K562 (cell line): ENCODE data around the gene KIFAP3. TPM values are rescaled to one million over a fixed set of nuclear protein-coding genes. Genes with fewer than 3 reads are reported as not detected.

Experiments
- ATAC-seq: fragments of 200-7000 bp; cut with Tn5 transposase; 3 replicates; pipeline ENCODE4 v1.9.1; 2020; ENCODE audit warnings: moderate library complexity
- BruUV-seq: library from RNA; stranded (reverse); fragments of 400-500 nt; replicated peaks from 2 replicates; lab custom pipeline; 2021; lab: Mats Ljungman, UMichigan
- CTCF ChIA-PET: fragments of 300-600 bp; formaldehyde crosslinking; extraction: SDS; loops from one replicate; lab custom pipeline; 2021; ENCODE audit warnings: low intra/inter-chr PET ratio; lab: Yijun Ruan, JAX
- POLR2A ChIA-PET: fragments of 300-600, 350-650 bp; sonication (Branson Sonifier 250); formaldehyde crosslinking; extraction: SDS; loops from one replicate; lab custom pipeline; 2021; ENCODE audit warnings: antibody characterized with exemption, inconsistent platforms; lab: Yijun Ruan, JAX
- DNase-seq, 4 experiments: peaks; one replicate each; pipeline versions ENCODE4 v3.0.0 to v3.0.0-alpha.2; 2011 to 2018; ENCODE audit warnings: low spot score in 3 of 4, mixed read lengths in 3 of 4; ENCODE audit errors: extremely low read depth in 1 of 4
- FAIRE-seq: peaks from 2 replicates; lab custom pipeline; 2011; peaks lifted over from hg19 to GRCh38; lab: Jason Lieb, UNC
- H2AFZ ChIP-seq: 2 replicates; pipeline ENCODE4 v1.6.0; 2011; ENCODE audit warnings: low read depth, low read length, control low read depth, inconsistent platforms
- H3K27ac ChIP-seq: fragments of 200-600 bp; 3 replicates; pipeline ENCODE4 v1.8.0; 2011; ENCODE audit warnings: low read depth, mild to moderate bottlenecking, control low read depth, inconsistent platforms, low read length, moderate library complexity, mixed read lengths; ENCODE audit errors: extremely low read depth
- H3K27me3 ChIP-seq, 2 experiments: fragments of 300-600 bp in 1 of 2; 2 replicates in 1 of 2; 3 replicates in 1 of 2; pipeline versions ENCODE4 v1.6.0 to v1.8.0; 2011; ENCODE audit warnings: inconsistent platforms in 2 of 2, low read length in 2 of 2, mild to moderate bottlenecking in 1 of 2, mixed read lengths in 1 of 2, moderate library complexity in 1 of 2; ENCODE audit not compliant: control insufficient read depth in 2 of 2, insufficient read depth in 2 of 2
- H3K36me3 ChIP-seq: fragments of 300-600 bp; 3 replicates; pipeline ENCODE4 v1.8.0; 2011; ENCODE audit warnings: mild to moderate bottlenecking, low read length, inconsistent platforms; ENCODE audit not compliant: control insufficient read depth, insufficient read depth
- H3K4me1 ChIP-seq, 2 experiments: fragments of 200-600 bp in 1 of 2; replicated peaks in 1 of 2; 2 replicates in 1 of 2; 3 replicates in 1 of 2; pipeline versions ENCODE4 v1.5.1 to v1.8.0; 2011; ENCODE audit warnings: inconsistent platforms in 2 of 2, low read length in 2 of 2, mild to moderate bottlenecking in 1 of 2, mixed read lengths in 1 of 2, moderate library complexity in 1 of 2; ENCODE audit not compliant: control insufficient read depth in 2 of 2, insufficient read depth in 2 of 2
- H3K4me2 ChIP-seq: 2 replicates; pipeline ENCODE4 v1.6.1; 2011; ENCODE audit warnings: low read length, control low read depth, inconsistent platforms, mixed read lengths; ENCODE audit not compliant: insufficient read depth
- H3K4me3 ChIP-seq: fragments of 200-600 bp; sonication (generic), shearing (Covaris generic); 2 replicates; pipeline ENCODE4 v1.5.1; 2016; ENCODE audit warnings: control low read depth, inconsistent platforms
- H3K79me2 ChIP-seq: fragments of 200-600 bp; 3 replicates; pipeline ENCODE4 v1.8.0; 2011; ENCODE audit warnings: low read length, inconsistent platforms; ENCODE audit not compliant: control insufficient read depth, insufficient read depth
- H3K9ac ChIP-seq, 2 experiments: 2 replicates each; pipeline versions ENCODE4 v1.6.0 to v1.6.1; 2011; ENCODE audit warnings: low read depth in 2 of 2, low read length in 2 of 2, control low read depth in 1 of 2, inconsistent platforms in 1 of 2, mild to moderate bottlenecking in 1 of 2, mixed read lengths in 1 of 2; ENCODE audit not compliant: insufficient read depth in 1 of 2
- H3K9me1 ChIP-seq: one replicate; pipeline ENCODE4 v1.6.0; 2011; ENCODE audit warnings: inconsistent platforms, mild to moderate bottlenecking, low read length, moderate library complexity; ENCODE audit not compliant: control insufficient read depth, insufficient read depth
- H3K9me3 ChIP-seq: replicated peaks from 2 replicates; pipeline ENCODE4 v1.5.1; 2011; ENCODE audit warnings: low read depth, low read length, inconsistent platforms; ENCODE audit not compliant: control insufficient read depth, insufficient read depth
- H4K20me1 ChIP-seq: replicated peaks from 2 replicates; pipeline ENCODE4 v1.6.1; 2011; ENCODE audit warnings: low read length, inconsistent platforms, mixed read lengths; ENCODE audit not compliant: control insufficient read depth, insufficient read depth
- CBX5 ChIP-seq: IDR thresholded peaks from 2 replicates; pipeline ENCODE4 v1.6.1; 2014; ENCODE audit warnings: low read depth, borderline replicate concordance
- CEBPB ChIP-seq: fragments of 450-650 bp; IDR thresholded peaks from 2 replicates; pipeline ENCODE4 v1.6.1; 2016; ENCODE audit warnings: missing genetic modification characterization, missing compliant biosample characterization
- CREB3L1 ChIP-seq: fragments of 450-650 bp; IDR thresholded peaks from 2 replicates; pipeline ENCODE4 v1.6.1; 2014; ENCODE audit warnings: low read depth, mild to moderate bottlenecking, moderate library complexity, borderline replicate concordance
- ELF1 ChIP-seq: fragments of 200-800 bp; sonication (Bioruptor generic); IDR thresholded peaks from 2 replicates; pipeline ENCODE4 v1.6.1; 2016; ENCODE audit warnings: missing genetic modification characterization, missing compliant biosample characterization
- FOXP4 ChIP-seq: sonication (generic); formaldehyde crosslinking; IDR thresholded peaks from 2 replicates; pipeline ENCODE4 v1.8.0; 2022; ENCODE audit warnings: mild to moderate bottlenecking, missing genetic modification reagents, borderline replicate concordance
- HDAC6 ChIP-seq: IDR thresholded peaks from 2 replicates; pipeline ENCODE4 v1.6.1; 2012; ENCODE audit warnings: low read depth, mild to moderate bottlenecking, control low read depth, inconsistent platforms, low read length, moderate library complexity
- HEY1 ChIP-seq: fragments of 250-450 bp; sonication (Bioruptor Pico); IDR thresholded peaks from 2 replicates; pipeline ENCODE4 v1.5.0; 2020; ENCODE audit warnings: mild to moderate bottlenecking, moderate library complexity, borderline replicate concordance
- HMGN3 ChIP-seq: IDR thresholded peaks from 2 replicates; pipeline ENCODE4 v1.6.1; 2011; ENCODE audit warnings: borderline replicate concordance, low read depth, mild to moderate bottlenecking, mixed read lengths, low read length; ENCODE audit not compliant: insufficient read length; ENCODE audit errors: extremely low read depth
- JUNB ChIP-seq: fragments of 450-650 bp; formaldehyde crosslinking; conservative IDR thresholded peaks from 2 replicates; pipeline ENCODE4 v1.4.0; 2020; ENCODE audit warnings: mild to moderate bottlenecking
- MAFG ChIP-seq: fragments of 450-650 bp; conservative IDR thresholded peaks from 2 replicates; pipeline ENCODE4 v1.6.1; 2016; ENCODE audit warnings: missing genetic modification characterization, missing compliant biosample characterization
- NCOA1 ChIP-seq: fragments of 450-650 bp; IDR thresholded peaks from 2 replicates; pipeline ENCODE4 v1.6.1; 2016; ENCODE audit warnings: low read depth
- TRIM24 ChIP-seq, 2 experiments: fragments of 450-650 bp; IDR thresholded peaks; 2 replicates each; pipeline ENCODE4 v1.6.1; 2016
- UBTF ChIP-seq, 2 experiments: IDR thresholded peaks; 2 replicates each; pipeline ENCODE4 v1.6.1; 2012; ENCODE audit warnings: improper control_type of control experiment in 2 of 2, low read depth in 2 of 2, low read length in 2 of 2, borderline replicate concordance in 1 of 2
- ZBTB43 ChIP-seq: sonication (generic); formaldehyde crosslinking; IDR thresholded peaks from 2 replicates; pipeline ENCODE4 v1.8.0; 2023; ENCODE audit warnings: mild to moderate bottlenecking, missing genetic modification reagents
- ZNF311 ChIP-seq: fragments of 250-450 bp; sonication (Bioruptor Pico); IDR thresholded peaks from 2 replicates; pipeline ENCODE4 v1.4.0; 2020; ENCODE audit warnings: mild to moderate bottlenecking, moderate library complexity
- WGBS: fragments of 100-300 bp; shearing (Covaris generic); methylation state at CpG from one replicate; pipeline ENCODE4 v1.1.6; 2016; ENCODE audit warnings: low coverage, mixed read lengths; ENCODE audit not compliant: insufficient coverage; ENCODE audit errors: missing lambda C conversion rate; 5-methylcytosine and 5-hydroxymethylcytosine counted together
- in situ Hi-C: fragments of 300-500 bp; cut with MboI; formaldehyde crosslinking; loops from 4 replicates; pipeline ENCODE4 v1.15.0; 2018; ENCODE audit warnings: inconsistent platforms, mixed read lengths
- intact Hi-C: fragments of 100-400 bp; cut with micrococcal nuclease; formaldehyde crosslinking; loops from 2 replicates; pipeline ENCODE4 v1.14.2; 2022
- polyA plus RNA-seq, 8 experiments: library from polyadenylated mRNA; depleted of rRNA in 4 of 8; stranded (reverse) in 5 of 8; unstranded in 3 of 8; fragments of >200 nt; fragmentation: Nextera tagmentation in 2 of 8; fragmentation: Illumina TruSeq in 1 of 8; extraction: Ambion mirVana in 2 of 8; extraction: Trizol in 1 of 8; gene quantifications; 2 replicates each; pipeline versions ENCODE4 v1.2.1 to v1.2.3, GENCODE V29; 2011 to 2014; ENCODE audit warnings: inconsistent platforms in 1 of 8, missing spikeins in 1 of 8
- total RNA-seq, 7 experiments: library from RNA; depleted of rRNA in 6 of 7; stranded (reverse); fragments of >200 nt in 6 of 7; fragmentation: Illumina TruSeq in 2 of 7; extraction: Trizol in 2 of 7; gene quantifications; 2 replicates each; pipeline versions ENCODE4 v1.2.1 to v1.2.3, GENCODE V29; 2011 to 2021; ENCODE audit warnings: low replicate concordance in 1 of 7

The KIFAP3 gene
- total and polyA plus RNA-seq, 9 of the 15 experiments (the other 6 are each of a cell fraction or from before 2014, with no cell fraction given) = 8.8 to 17.5 (median 11.8) TPM

GRCh38 chr1:170027760-170028159 is 46.7 kb downstream of the KIFAP3 start:
- ChIA-PET POLR2A (no interaction called here), CTCF (no interaction called here)
- H3K4me2 ChIP-seq = no peak overlapping the region
- no peak overlapping the region for H2AFZ ChIP-seq
- 14% methylated on average over 3 of the region's 3 CpGs for WGBS
- H3K79me2 ChIP-seq = no peaks in the 10 kb centered on the region
- H3K4me3 ChIP-seq = no peak overlapping the region
- no peak overlapping the region for H3K9ac ChIP-seq
- DNase-seq = no peak
- intact Hi-C loops = no loop called here
- no peaks in the 10 kb centered on the region for H3K9me3 ChIP-seq
- FAIRE-seq = no peak
- H3K4me1 ChIP-seq = no peaks in the 10 kb centered on the region
- H3K27ac ChIP-seq = no peak overlapping the region
- no peaks in the 10 kb centered on the region; the same call in 2 of the 3 replicates for H3K36me3 ChIP-seq
- no peak for ATAC-seq
- H3K27me3 ChIP-seq = no peaks in the 10 kb centered on the region
- H4K20me1 ChIP-seq = no peaks in the 10 kb centered on the region
- in situ Hi-C loops = no loop called here
- H3K9me1 ChIP-seq = no peaks in the 10 kb centered on the region
- no TSS peak for BruUV-seq
- TF ChIP-seq FOXP4 (no peak), ZNF311 (CRISPR knock-in tag) (no peak), ELF1 (tag) (no peak), TRIM24 (IDR thresholded peaks at IDR 0.05) (0 out of 4 replicates have a peak, but pooled peaks of 1 of the 2 experiments have one; percentile 10), CEBPB (tag) (no peak), CREB3L1 (no peak), UBTF (IDR thresholded peaks at IDR 0.05; ENCODE audit: borderline replicate concordance in 1 of 2, low read depth in 2 of 2, low read length in 2 of 2) (no peak), MAFG (tag) (peak; percentile 19; the same call in 1 of the 2 replicates), HDAC6 (no peak), ZBTB43 (no peak), CBX5 (peak; percentile 71), HMGN3 (no peak), JUNB (CRISPR knock-in tag) (no peak), NCOA1 (no peak), HEY1 (no peak)
